Measurements from ENCODE around the gene SLC16A5. TPM values are rescaled to one million over a fixed set of nuclear protein-coding genes. Genes with fewer than 3 reads are reported as not detected.
"Not testable (repeated sequence)": the region's sequence is repeated elsewhere in the genome, so short reads cannot be mapped to it uniquely, and the experiment has no call there.

SLC16A5 gene
- total RNA-seq, 1 experiment from 2014 or later = 1.2 TPM

GRCh38 chr17:75130632-75131277 lies 43.0 kb downstream of the SLC16A5 start:
- DNase-seq (peak; percentile 73), ATAC-seq (peak; percentile 50)
- TF ChIP-seq CTCF (conservative IDR thresholded peaks at IDR 0.05; ENCODE audit: low read depth, low read length) (peak; percentile 70), EZH2phosphoT487 (IDR thresholded peaks at IDR 0.05; ENCODE audit: borderline replicate concordance, low read length) (no peak)
- Histone ChIP-seq H3K9ac (ENCODE audit: low read length) (peak overlapping the region; percentile 89), H3F3A (ENCODE audit: low read length, unreplicated experiment) (peaks cover 14% of the 10 kb centered on the region), H3K79me2 (ENCODE audit: low read length) (peaks cover 56% of the 10 kb centered on the region), H3K9me2 (replicated peaks; ENCODE audit: low read length) (no peaks in the 10 kb centered on the region), H4K20me1 (ENCODE audit: low read length) (no peaks in the 10 kb centered on the region), H3K36me3 (ENCODE audit: low read depth, low read length) (peaks cover 18% of the 10 kb centered on the region), H3K4me3 (ENCODE audit: low read length) (peak overlapping the region; percentile 72), H2AFZ (ENCODE audit: low read length) (peak overlapping the region; percentile 74), H3K4me1 (ENCODE audit: insufficient read depth, low read length) (peaks cover 34% of the 10 kb centered on the region), H3K27ac (ENCODE audit: low read length) (peak overlapping the region; percentile 85), H3K9me3 (ENCODE audit: low read length) (no peaks in the 10 kb centered on the region), H3K4me2 (ENCODE audit: low read length) (peak overlapping the region; percentile 93), H3K27me3 (ENCODE audit: low read length) (no peaks in the 10 kb centered on the region)
- TSS peak; percentile 57 for BruUV-seq (replicated peaks)
- ChIA-PET CTCF (interaction anchor here (0.6 to 1.9 kb wide), 7 partner anchors 8 to 233 kb away, joined by 3 to 24 read pairs (median 4); partner anchors contain the start of gene MIF4GD), POLR2A (ENCODE audit: unreplicated experiment) (interaction anchor here (0.6 to 1.3 kb wide), 3 partner anchors 28 to 1837 kb away, joined by 5 to 8 read pairs (median 6); no protein-coding TSS in a partner anchor)
- intact Hi-C loops (cut with micrococcal nuclease) = loop anchor here (1.0 to 5.0 kb wide), 2 partner anchors 16 to 72 kb away; no protein-coding TSS in a partner anchor

- Histone ChIP-seq H3K9ac (ENCODE audit: low read length) (peak within 1 kb of the TSS; percentile 89), H3K9me2 (replicated peaks; ENCODE audit: low read length) (no peaks in the 10 kb centered on the region), H3K4me1 (ENCODE audit: insufficient read depth, low read length) (peaks cover 29% of the 10 kb centered on the region), H3K4me2 (ENCODE audit: low read length) (peak within 1 kb of the TSS; percentile 93), H3K9me3 (ENCODE audit: low read length) (no peaks in the 10 kb centered on the region), H3K36me3 (ENCODE audit: low read depth, low read length) (peaks cover 24% of the 10 kb centered on the region), H4K20me1 (ENCODE audit: low read length) (no peaks in the 10 kb centered on the region), H3K27ac (ENCODE audit: low read length) (peak within 1 kb of the TSS; percentile 85), H3F3A (ENCODE audit: low read length, unreplicated experiment) (peaks cover 20% of the 10 kb centered on the region), H3K79me2 (ENCODE audit: low read length) (peaks cover 49% of the 10 kb centered on the region), H3K4me3 (ENCODE audit: low read length) (peak within 1 kb of the TSS; percentile 72), H3K27me3 (ENCODE audit: low read length) (no peaks in the 10 kb centered on the region), H2AFZ (ENCODE audit: low read length) (peak within 1 kb of the TSS; percentile 74)
- no TSS peak for BruUV-seq (replicated peaks)
- ChIA-PET POLR2A (ENCODE audit: unreplicated experiment) (interaction anchor here (0.6 to 1.3 kb wide), 3 partner anchors 28 to 1838 kb away, joined by 5 to 8 read pairs (median 6); no protein-coding TSS in a partner anchor), CTCF (interaction anchor here (0.6 to 1.9 kb wide), 8 partner anchors 8 to 234 kb away, joined by 3 to 24 read pairs (median 5); partner anchors contain the start of gene MIF4GD)
- peak; percentile 68 for ATAC-seq
- intact Hi-C loops (cut with micrococcal nuclease) = loop anchor here (1.0 to 5.0 kb wide), 2 partner anchors 17 to 71 kb away; no protein-coding TSS in a partner anchor
- TF ChIP-seq EZH2 (IDR thresholded peaks at IDR 0.05; ENCODE audit: low read length, unreplicated experiment) = no peak
- TF ChIP-seq CTCF (conservative IDR thresholded peaks at IDR 0.05; ENCODE audit: low read depth, low read length) = peak; percentile 77
- DNase-seq = peak; percentile 76
These were observed 43.7 kb downstream of the SLC16A5 start, which contains the start of gene NT5C for GRCh38 chr17:75131278-75132017. Gene NT5C (minus strand): TSS chr17:75131742. CDS start chr17:75131707, 35 bp downstream.

- not testable (repeated sequence) for BruUV-seq (replicated peaks)
These were observed 44.6 kb downstream of the SLC16A5 start for GRCh38 chr17:75132018-75133000.

More at GRCh38 chr17:75132018-75133000, 44.6 kb downstream of the SLC16A5 start:
- Histone ChIP-seq H2AFZ (ENCODE audit: low read length) (peak overlapping the region; percentile 74), H3F3A (ENCODE audit: low read length, unreplicated experiment) (peaks cover 29% of the 10 kb centered on the region), H3K4me2 (ENCODE audit: low read length) (peak overlapping the region; percentile 93), H3K79me2 (ENCODE audit: low read length) (peaks cover 41% of the 10 kb centered on the region), H3K36me3 (ENCODE audit: low read depth, low read length) (peaks cover 27% of the 10 kb centered on the region), H3K9ac (ENCODE audit: low read length) (peak overlapping the region; percentile 89), H3K4me3 (ENCODE audit: low read length) (peak overlapping the region; percentile 72), H3K27ac (ENCODE audit: low read length) (peak overlapping the region; percentile 85), H3K4me1 (ENCODE audit: insufficient read depth, low read length) (peaks cover 29% of the 10 kb centered on the region)
- POLR2A ChIA-PET (ENCODE audit: unreplicated experiment) = interaction anchor here (0.7 to 1.3 kb wide), 2 partner anchors 19 to 27 kb away, joined by 3 to 5 read pairs; no protein-coding TSS in a partner anchor
- CTCF ChIA-PET = interaction anchor here (0.7 to 1.9 kb wide), 4 partner anchors 9 to 72 kb away, joined by 6 to 24 read pairs (median 11); no protein-coding TSS in a partner anchor
- H3K27me3 ChIP-seq (ENCODE audit: low read length); H3K9me2 ChIP-seq (replicated peaks; ENCODE audit: low read length); H4K20me1 ChIP-seq (ENCODE audit: low read length); DNase-seq; H3K9me3 ChIP-seq (ENCODE audit: low read length); ATAC-seq: not testable (repeated sequence)
- intact Hi-C loops (cut with micrococcal nuclease) = loop anchor here (5.0 kb wide), 1 partner anchor 70 kb away; no protein-coding TSS in a partner anchor
